Lower lobe of right lung (tissue), 2 donors: ENCODE data around the gene BTNL8. TPM values are rescaled to one million over a fixed set of nuclear protein-coding genes. Genes with fewer than 3 reads are reported as not detected.

ENCODE experiments used
- ATAC-seq, 2 donors: fragments of 200-7000 bp; cut with Tn5 transposase; one replicate each; pipeline ENCODE4 v1.9.1; 2020 to 2022; ENCODE audit warnings: mild to moderate bottlenecking in 2 of 2, moderate library complexity in 2 of 2
- DNase-seq: peaks from one replicate; pipeline ENCODE4 v3.0.0-alpha.2; 2020
- H3K27ac ChIP-seq: fragments of 200-600 bp; one replicate; pipeline ENCODE4 v1.8.0; 2022
- H3K27me3 ChIP-seq: fragments of 200-600 bp; one replicate; pipeline ENCODE4 v1.8.0; 2022; ENCODE audit warnings: low read depth
- H3K36me3 ChIP-seq: fragments of 200-600 bp; one replicate; pipeline ENCODE4 v1.8.0; 2022; ENCODE audit warnings: mild to moderate bottlenecking
- H3K4me1 ChIP-seq: fragments of 200-600 bp; one replicate; pipeline ENCODE4 v1.8.0; 2022
- H3K4me3 ChIP-seq: fragments of 200-600 bp; one replicate; pipeline ENCODE4 v1.8.0; 2022; ENCODE audit warnings: mild to moderate bottlenecking
- H3K9me3 ChIP-seq: fragments of 200-600 bp; one replicate; pipeline ENCODE4 v1.8.0; 2022
- intact Hi-C: fragments of 100-400 bp; cut with DNase I; formaldehyde crosslinking; loops from one replicate; pipeline ENCODE4 v1.11.0; 2022
- total RNA-seq: library from RNA; stranded (reverse); fragmentation: NEBNext Ultra II Directional; extraction: Animal tissue kit (Norgen Biotek cat#: 25700); gene quantifications from one replicate; pipeline ENCODE4 v1.2.1, GENCODE V29; 2021
- TF ChIP-seq, protein P1 (sequence below): fragments of 200-600 bp; IDR thresholded peaks from one replicate; pipeline ENCODE4 v1.8.0; 2022; ENCODE audit warnings: antibody characterized with exemption, mild to moderate bottlenecking
- donor health status: DM: no; HTN: yes; CAD: no; lungs with severe emphysema.

Gene BTNL8
- total RNA-seq, 1 donor from 2014 or later, result 5.3 TPM

DNA sequence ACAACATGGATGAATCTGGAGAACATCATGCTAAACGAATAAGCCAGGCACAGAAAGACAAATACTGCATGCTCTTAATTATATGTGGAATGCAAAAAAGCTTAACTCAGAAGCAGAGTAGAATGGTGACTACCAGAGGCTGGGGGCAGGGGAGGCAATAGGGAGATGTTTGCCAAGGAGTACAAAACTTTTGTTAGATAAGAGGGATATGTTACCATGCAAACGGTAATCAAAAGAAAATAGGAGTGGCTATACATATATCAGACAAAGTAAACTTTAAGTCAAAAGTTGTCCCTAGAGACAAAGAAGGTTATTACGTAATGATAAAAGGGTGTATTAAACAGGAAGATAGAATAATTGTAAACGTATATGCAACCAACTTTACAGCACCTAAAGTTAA lies 71.9 kb downstream of the BTNL8 start:
- Histone ChIP-seq H3K4me1 (no peaks in the 10 kb centered on the region), H3K27ac (no peak overlapping the region), H3K4me3 (no peak overlapping the region), H3K36me3 (no peaks in the 10 kb centered on the region), H3K9me3 (no peaks in the 10 kb centered on the region), H3K27me3 (no peaks in the 10 kb centered on the region)
- no peak for DNase-seq
- intact Hi-C loops, result no loop called here
- TF ChIP-seq, protein P1, sequence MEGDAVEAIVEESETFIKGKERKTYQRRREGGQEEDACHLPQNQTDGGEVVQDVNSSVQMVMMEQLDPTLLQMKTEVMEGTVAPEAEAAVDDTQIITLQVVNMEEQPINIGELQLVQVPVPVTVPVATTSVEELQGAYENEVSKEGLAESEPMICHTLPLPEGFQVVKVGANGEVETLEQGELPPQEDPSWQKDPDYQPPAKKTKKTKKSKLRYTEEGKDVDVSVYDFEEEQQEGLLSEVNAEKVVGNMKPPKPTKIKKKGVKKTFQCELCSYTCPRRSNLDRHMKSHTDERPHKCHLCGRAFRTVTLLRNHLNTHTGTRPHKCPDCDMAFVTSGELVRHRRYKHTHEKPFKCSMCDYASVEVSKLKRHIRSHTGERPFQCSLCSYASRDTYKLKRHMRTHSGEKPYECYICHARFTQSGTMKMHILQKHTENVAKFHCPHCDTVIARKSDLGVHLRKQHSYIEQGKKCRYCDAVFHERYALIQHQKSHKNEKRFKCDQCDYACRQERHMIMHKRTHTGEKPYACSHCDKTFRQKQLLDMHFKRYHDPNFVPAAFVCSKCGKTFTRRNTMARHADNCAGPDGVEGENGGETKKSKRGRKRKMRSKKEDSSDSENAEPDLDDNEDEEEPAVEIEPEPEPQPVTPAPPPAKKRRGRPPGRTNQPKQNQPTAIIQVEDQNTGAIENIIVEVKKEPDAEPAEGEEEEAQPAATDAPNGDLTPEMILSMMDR, result no peak
- no peak for ATAC-seq

DNA sequence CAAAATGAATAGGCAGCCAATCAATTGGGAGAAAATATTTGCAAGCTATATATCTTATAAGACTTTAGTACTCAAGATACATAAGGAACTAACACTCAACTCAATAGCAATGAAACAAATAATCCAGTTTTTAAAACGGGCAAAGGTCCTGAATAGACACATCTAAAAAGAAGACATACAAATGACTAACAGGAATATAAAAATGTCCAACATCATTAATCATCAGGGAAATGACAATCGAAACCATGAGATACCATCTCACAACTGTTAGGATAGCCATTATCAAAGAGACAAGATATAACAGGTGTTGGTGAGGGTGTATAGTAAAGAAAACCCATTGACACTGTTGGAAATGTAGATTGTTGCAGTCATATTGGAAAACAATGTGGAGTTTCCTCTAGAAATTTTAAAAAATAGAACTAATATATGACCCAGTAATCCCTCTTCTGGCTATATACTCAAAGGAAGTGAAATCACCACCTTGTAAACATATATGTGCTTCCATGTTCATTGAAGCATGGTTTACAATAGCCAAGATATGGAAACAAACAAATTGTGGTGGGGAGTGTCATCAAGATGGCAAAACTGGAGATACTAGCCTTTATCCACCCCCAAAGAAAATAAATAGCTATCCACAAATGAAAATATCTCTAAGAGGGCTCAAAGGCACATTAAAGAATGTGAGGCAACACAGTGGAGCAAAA lies 75.8 kb downstream of the BTNL8 start:
- no peaks in the 10 kb centered on the region for H3K27me3 ChIP-seq
- H3K9me3 ChIP-seq, result no peaks in the 10 kb centered on the region
- ATAC-seq (no peak), DNase-seq (no peak)
- TF ChIP-seq, protein P1, result no peak
- H3K36me3 ChIP-seq, result no peaks in the 10 kb centered on the region
- no peak overlapping the region for H3K4me3 ChIP-seq
- intact Hi-C loops, result no loop called here
- no peak overlapping the region for H3K27ac ChIP-seq
- no peaks in the 10 kb centered on the region for H3K4me1 ChIP-seq

DNA sequence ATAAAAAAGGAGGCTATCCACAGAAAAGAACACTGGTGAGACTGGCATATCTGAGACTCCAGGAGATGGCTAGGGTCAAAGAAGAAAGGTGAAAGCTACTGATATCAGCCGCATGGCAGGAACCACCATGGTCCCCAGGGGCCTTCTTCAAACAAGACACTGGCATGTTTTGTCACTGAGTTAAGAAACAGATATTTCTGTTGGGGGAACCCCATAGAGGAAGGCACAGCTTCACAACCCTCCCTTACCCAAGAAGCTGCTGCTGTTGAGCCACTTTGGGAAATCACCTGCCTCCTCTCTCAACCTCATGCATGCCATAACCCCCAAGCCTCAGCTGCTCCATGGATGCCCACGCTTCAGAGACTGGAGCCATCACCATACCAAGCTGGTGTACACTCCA lies 76.4 kb downstream of the BTNL8 start:
- ATAC-seq (no peak), DNase-seq (no peak)
- no peaks in the 10 kb centered on the region for H3K27me3 ChIP-seq
- H3K4me3 ChIP-seq, result no peak overlapping the region
- no peaks in the 10 kb centered on the region for H3K4me1 ChIP-seq
- no peaks in the 10 kb centered on the region for H3K9me3 ChIP-seq
- TF ChIP-seq, protein P1, result no peak
- no peaks in the 10 kb centered on the region for H3K36me3 ChIP-seq
- intact Hi-C loops, result no loop called here
- no peak overlapping the region for H3K27ac ChIP-seq

DNA sequence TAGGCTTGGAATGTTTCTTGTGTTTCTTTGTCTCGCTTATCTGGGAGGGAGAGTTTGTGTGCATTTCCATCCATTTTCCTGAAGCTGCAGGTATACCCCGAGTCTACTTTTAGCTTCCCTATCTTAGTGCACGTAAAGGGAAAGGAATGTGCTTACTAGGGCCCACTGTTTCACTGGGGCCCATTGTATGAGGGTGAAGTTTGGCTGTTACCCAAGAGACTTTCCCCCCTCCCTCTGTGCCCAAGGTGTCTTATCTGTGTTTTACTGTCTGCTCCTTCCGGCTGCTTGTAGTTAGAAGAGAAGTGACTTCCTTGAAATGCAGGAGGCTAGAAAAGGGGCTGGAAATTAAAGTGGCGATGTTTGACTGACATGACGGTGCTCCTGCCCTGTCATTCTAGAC lies 77.6 kb downstream of the BTNL8 start:
- Histone ChIP-seq H3K36me3 (no peaks in the 10 kb centered on the region), H3K9me3 (no peaks in the 10 kb centered on the region), H3K4me1 (no peaks in the 10 kb centered on the region), H3K4me3 (no peak overlapping the region), H3K27ac (peak overlapping the region; percentile 20), H3K27me3 (no peaks in the 10 kb centered on the region)
- TF ChIP-seq, protein P1, result no peak
- ATAC-seq (peak in 1 of 2 donors; percentile 59), DNase-seq (no peak)
- intact Hi-C loops, result no loop called here

DNA sequence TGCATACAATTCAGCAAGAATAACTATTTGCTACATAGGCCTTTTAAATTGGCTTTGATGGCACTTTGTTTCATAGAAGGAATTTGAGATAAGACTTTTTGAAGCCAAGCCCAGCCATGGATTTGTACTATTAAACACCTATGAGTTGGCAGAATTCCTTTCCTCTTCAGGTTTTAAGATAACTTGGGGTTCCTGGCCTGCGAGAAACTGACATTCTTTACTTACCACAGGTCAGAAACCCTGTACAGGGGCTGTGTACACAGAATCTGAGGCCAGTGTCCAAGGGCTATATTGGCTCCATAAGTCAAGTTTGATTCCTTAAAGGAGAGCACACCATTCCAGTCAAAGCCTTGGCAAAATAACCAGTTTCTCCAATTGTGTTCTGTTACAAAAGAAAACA lies 78.9 kb downstream of the BTNL8 start:
- Histone ChIP-seq H3K4me1 (no peaks in the 10 kb centered on the region), H3K36me3 (no peaks in the 10 kb centered on the region), H3K27me3 (no peaks in the 10 kb centered on the region), H3K4me3 (no peak overlapping the region), H3K27ac (no peak overlapping the region), H3K9me3 (no peaks in the 10 kb centered on the region)
- ATAC-seq (peak in 1 of 2 donors; percentile 64), DNase-seq (no peak)
- TF ChIP-seq, protein P1, result no peak
- intact Hi-C loops, result no loop called here
